ENCODE measurements around the gene AFAP1L2.

Gene AFAP1L2

DNA sequence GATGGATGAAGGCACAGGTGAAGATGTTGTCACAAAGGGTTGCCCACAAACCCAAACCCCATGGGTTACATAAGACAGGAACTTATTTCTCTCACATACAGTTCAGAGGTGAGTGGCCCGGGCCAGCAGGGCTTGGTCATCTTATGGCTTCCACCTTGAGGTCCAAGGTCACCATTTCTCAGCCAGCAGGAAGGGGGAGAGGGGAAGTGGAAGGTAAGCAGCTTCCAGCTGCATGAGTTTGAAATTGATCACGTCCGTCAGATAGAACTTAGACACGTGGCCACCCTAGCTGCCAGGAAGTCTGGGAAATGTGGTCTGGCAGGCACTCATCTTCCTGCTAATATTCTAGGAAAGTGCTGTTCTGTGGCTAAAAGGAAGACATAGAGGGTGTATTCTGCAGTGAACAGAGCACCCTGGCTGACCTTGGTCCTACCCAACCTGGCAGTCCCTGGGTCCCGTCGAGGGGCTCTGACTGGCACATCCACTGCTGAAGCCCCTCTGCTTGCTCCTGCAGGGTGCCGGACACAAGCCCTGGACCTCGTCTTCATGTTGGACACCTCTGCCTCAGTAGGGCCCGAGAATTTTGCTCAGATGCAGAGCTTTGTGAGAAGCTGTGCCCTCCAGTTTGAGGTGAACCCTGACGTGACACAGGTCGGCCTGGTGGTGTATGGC is 115.7 kb downstream of the AFAP1L2 start:
- no peak for DNase-seq
- Histone ChIP-seq H3K4me3 (ENCODE audit: low read depth, low read length) (no peak overlapping the region), H3K9me3 (no peaks in the 10 kb centered on the region), H3K4me1 (no peaks in the 10 kb centered on the region), H3K27me3 (no peaks in the 10 kb centered on the region), H3K36me3 (no peaks in the 10 kb centered on the region)
- TF ChIP-seq, protein P1, sequence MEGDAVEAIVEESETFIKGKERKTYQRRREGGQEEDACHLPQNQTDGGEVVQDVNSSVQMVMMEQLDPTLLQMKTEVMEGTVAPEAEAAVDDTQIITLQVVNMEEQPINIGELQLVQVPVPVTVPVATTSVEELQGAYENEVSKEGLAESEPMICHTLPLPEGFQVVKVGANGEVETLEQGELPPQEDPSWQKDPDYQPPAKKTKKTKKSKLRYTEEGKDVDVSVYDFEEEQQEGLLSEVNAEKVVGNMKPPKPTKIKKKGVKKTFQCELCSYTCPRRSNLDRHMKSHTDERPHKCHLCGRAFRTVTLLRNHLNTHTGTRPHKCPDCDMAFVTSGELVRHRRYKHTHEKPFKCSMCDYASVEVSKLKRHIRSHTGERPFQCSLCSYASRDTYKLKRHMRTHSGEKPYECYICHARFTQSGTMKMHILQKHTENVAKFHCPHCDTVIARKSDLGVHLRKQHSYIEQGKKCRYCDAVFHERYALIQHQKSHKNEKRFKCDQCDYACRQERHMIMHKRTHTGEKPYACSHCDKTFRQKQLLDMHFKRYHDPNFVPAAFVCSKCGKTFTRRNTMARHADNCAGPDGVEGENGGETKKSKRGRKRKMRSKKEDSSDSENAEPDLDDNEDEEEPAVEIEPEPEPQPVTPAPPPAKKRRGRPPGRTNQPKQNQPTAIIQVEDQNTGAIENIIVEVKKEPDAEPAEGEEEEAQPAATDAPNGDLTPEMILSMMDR (IDR thresholded peaks at IDR 0.05; ENCODE audit: low read depth, low read length) = no peak

DNA sequence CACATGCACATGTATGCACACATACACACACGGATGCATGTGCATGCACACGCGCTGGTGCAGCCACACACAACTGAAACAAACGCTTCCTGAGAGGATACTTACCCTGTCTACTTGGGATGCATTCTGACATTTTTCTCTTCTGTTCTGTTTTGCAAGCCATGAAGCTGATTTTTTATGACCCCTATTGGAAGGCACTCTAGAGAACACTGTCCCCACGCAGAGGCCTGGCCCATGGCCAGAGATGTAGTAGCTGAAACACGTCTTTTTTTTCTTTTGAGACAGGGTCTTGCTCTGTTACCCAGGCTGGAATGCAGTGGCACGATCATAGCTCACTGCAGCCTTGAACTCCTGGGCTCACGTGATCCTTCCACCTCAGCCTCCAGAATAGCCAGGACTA is 117.4 kb downstream of the AFAP1L2 start:
- Histone ChIP-seq H3K9me3 (no peaks in the 10 kb centered on the region), H3K36me3 (no peaks in the 10 kb centered on the region), H3K4me1 (no peaks in the 10 kb centered on the region), H3K27me3 (no peaks in the 10 kb centered on the region), H3K4me3 (ENCODE audit: low read depth, low read length) (no peak overlapping the region)
- TF ChIP-seq, protein P1 (IDR thresholded peaks at IDR 0.05; ENCODE audit: low read depth, low read length) = no peak
- no peak for DNase-seq

DNA sequence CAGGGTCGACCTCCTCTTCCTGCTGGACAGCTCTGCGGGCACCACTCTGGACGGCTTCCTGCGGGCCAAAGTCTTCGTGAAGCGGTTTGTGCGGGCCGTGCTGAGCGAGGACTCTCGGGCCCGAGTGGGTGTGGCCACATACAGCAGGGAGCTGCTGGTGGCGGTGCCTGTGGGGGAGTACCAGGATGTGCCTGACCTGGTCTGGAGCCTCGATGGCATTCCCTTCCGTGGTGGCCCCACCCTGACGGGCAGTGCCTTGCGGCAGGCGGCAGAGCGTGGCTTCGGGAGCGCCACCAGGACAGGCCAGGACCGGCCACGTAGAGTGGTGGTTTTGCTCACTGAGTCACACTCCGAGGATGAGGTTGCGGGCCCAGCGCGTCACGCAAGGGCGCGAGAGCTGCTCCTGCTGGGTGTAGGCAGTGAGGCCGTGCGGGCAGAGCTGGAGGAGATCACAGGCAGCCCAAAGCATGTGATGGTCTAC is 118.3 kb downstream of the AFAP1L2 start:
- Histone ChIP-seq H3K4me1 (no peaks in the 10 kb centered on the region), H3K9me3 (no peaks in the 10 kb centered on the region), H3K36me3 (no peaks in the 10 kb centered on the region), H3K27me3 (no peaks in the 10 kb centered on the region), H3K4me3 (ENCODE audit: low read depth, low read length) (no peak overlapping the region)
- TF ChIP-seq, protein P1 (IDR thresholded peaks at IDR 0.05; ENCODE audit: low read depth, low read length) = no peak
- no peak for DNase-seq

DNA sequence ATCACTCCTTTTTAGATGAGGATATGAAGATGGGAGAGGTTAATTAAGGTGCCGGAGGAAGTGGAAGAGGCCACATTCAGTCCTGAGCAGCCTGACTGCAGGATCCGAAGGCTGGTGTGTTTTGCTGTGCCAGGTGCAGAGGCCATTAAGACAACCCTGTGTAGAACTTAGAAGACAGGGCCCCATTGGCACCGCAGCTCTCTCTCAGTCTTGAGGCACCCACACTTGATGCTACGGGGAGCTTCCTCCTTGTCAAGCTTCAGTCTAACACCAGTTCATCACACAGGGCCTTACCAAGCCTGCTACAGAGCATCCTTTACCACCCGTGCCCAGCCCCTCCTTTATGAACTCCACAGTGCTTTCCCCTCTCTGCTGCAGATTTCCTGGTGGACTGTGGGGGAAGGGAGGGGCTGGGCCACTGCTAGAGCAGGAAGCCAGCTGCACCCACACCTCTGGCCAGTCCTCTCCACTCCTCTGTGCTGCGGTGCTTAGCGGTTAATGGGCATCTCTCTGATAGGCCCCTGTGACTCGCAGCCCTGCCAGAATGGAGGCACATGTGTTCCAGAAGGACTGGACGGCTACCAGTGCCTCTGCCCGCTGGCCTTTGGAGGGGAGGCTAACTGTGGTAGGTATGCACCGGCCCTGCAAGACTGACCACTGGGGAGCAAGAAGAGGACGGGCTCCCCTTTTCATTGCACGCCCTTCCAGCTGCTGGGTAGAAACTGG is 119.8 kb downstream of the AFAP1L2 start:
- TF ChIP-seq, protein P1 (IDR thresholded peaks at IDR 0.05; ENCODE audit: low read depth, low read length) = no peak
- Histone ChIP-seq H3K36me3 (no peaks in the 10 kb centered on the region), H3K4me1 (no peaks in the 10 kb centered on the region), H3K4me3 (ENCODE audit: low read depth, low read length) (no peak overlapping the region), H3K9me3 (no peaks in the 10 kb centered on the region), H3K27me3 (no peaks in the 10 kb centered on the region)
- DNase-seq = no peak

DNA sequence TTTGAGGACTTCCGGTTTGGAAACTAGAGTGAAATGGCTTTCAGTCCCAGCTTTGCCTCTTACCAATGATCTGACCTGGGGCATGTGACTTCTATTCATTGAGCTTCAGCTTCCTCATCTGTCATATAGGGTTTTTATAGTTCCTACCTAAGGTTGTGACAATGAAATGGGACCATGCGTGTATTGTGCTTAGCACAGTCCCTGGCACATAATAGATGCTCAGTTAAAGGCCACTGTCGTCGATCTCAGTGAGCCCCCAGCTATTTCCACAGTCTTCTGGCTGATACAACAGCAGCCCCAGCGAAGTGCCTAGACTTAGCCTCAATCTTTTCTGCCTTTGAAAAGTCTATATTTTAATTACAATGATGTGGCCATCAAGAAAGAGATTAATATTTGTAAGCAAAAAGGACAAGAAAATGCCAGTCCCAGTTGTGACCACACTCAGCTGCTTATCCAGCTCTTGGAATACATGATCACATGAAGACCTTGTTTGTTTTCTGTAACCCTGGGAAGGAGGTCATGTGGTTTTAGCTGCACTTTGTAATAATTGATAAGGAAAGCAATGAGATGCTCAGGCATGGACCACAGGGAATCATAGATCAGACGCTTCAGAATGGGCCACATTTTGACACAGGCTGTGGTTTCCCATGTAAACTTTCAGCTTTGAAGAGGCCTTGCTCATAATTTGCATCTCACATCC is 120.6 kb downstream of the AFAP1L2 start:
- TF ChIP-seq, protein P1 (IDR thresholded peaks at IDR 0.05; ENCODE audit: low read depth, low read length) = no peak
- Histone ChIP-seq H3K36me3 (no peaks in the 10 kb centered on the region), H3K9me3 (no peaks in the 10 kb centered on the region), H3K27me3 (no peaks in the 10 kb centered on the region), H3K4me1 (no peaks in the 10 kb centered on the region), H3K4me3 (ENCODE audit: low read depth, low read length) (no peak overlapping the region)
- DNase-seq = no peak

Data from BE2C (cell line).